Neural crest cell (in vitro differentiated cells): ENCODE data around the gene PRPF19. TPM values are rescaled to one million over a fixed set of nuclear protein-coding genes. Genes with fewer than 3 reads are reported as not detected.
A peak's percentile ranks its signal among the peaks of the same experiment; 100 is the strongest.

Experiments used
- DNase-seq: peaks from one replicate; pipeline ENCODE4 v3.0.0; 2021; ENCODE audit warnings: low read depth, mixed read lengths, low spot score
- H3K27ac Mint-ChIP-seq: one replicate; pipeline ENCODE4 v1.8.0; 2021; ENCODE audit warnings: mild to moderate bottlenecking, mixed read lengths; ENCODE audit not compliant: unreplicated experiment
- H3K27me3 Mint-ChIP-seq: 2 replicates; pipeline ENCODE4 v1.8.0; 2021; ENCODE audit warnings: low read depth, mild to moderate bottlenecking, mixed read lengths
- H3K36me3 Mint-ChIP-seq: 2 replicates; pipeline ENCODE4 v1.8.0; 2021; ENCODE audit warnings: low read depth, mild to moderate bottlenecking, mixed read lengths
- H3K4me1 Mint-ChIP-seq: 2 replicates; pipeline ENCODE4 v1.8.0; 2021; ENCODE audit warnings: mixed read lengths
- H3K4me3 Mint-ChIP-seq: one replicate; pipeline ENCODE4 v1.8.0; 2021; ENCODE audit warnings: mild to moderate bottlenecking, mixed read lengths
- H3K9me3 Mint-ChIP-seq: 2 replicates; pipeline ENCODE4 v1.8.0; 2021; ENCODE audit warnings: mixed read lengths
- CTCF ChIP-seq: fragments of 200-600 bp; sonication (generic); conservative IDR thresholded peaks from 2 replicates; pipeline ENCODE4 v1.5.0; 2021; ENCODE audit warnings: antibody characterized with exemption, mild to moderate bottlenecking
- total RNA-seq: library from RNA; stranded (reverse); gene quantifications from 2 replicates; pipeline ENCODE4 v1.2.1, GENCODE V29; 2021

Gene PRPF19
- total RNA-seq, 1 donor from 2014 or later, result 183 TPM

GRCh38 chr11:60870276-60870675, 36.1 kb downstream of the PRPF19 start:
- Mint-ChIP-seq H3K9me3 (no peaks in the 10 kb centered on the region), H3K27ac (no peak overlapping the region), H3K36me3 (no peaks in the 10 kb centered on the region), H3K4me1 (no peaks in the 10 kb centered on the region), H3K27me3 (no peaks in the 10 kb centered on the region), H3K4me3 (no peak overlapping the region)
- no peak for DNase-seq
- no peak for TF ChIP-seq CTCF

GRCh38 chr11:60869451-60869825, 36.9 kb downstream of the PRPF19 start:
- Mint-ChIP-seq H3K9me3 (no peaks in the 10 kb centered on the region), H3K27me3 (no peaks in the 10 kb centered on the region), H3K4me3 (no peak overlapping the region), H3K36me3 (no peaks in the 10 kb centered on the region), H3K27ac (peak overlapping the region; percentile 35), H3K4me1 (no peaks in the 10 kb centered on the region)
- no peak for TF ChIP-seq CTCF
- no peak for DNase-seq

- Mint-ChIP-seq H3K9me3 (no peaks in the 10 kb centered on the region), H3K27me3 (no peaks in the 10 kb centered on the region), H3K4me3 (no peak overlapping the region)
Measured at GRCh38 chr11:60868682-60869450, 37.5 kb downstream of the PRPF19 start.

GRCh38 chr11:60867871-60868681, 38.3 kb downstream of the PRPF19 start:
- TF ChIP-seq CTCF, result no peak
- Mint-ChIP-seq H3K9me3 (no peaks in the 10 kb centered on the region), H3K27me3 (no peaks in the 10 kb centered on the region), H3K4me3 (no peak overlapping the region), H3K36me3 (no peaks in the 10 kb centered on the region), H3K4me1 (no peaks in the 10 kb centered on the region), H3K27ac (no peak overlapping the region)
- DNase-seq, result no peak

More at GRCh38 chr11:60868682-60869450, 37.5 kb downstream of the PRPF19 start:
- no peaks in the 10 kb centered on the region for H3K36me3 Mint-ChIP-seq
- no peak overlapping the region for H3K27ac Mint-ChIP-seq
- no peaks in the 10 kb centered on the region for H3K4me1 Mint-ChIP-seq
- DNase-seq, result no peak
- no peak for TF ChIP-seq CTCF

- no peak for DNase-seq
- no peak for TF ChIP-seq CTCF
- Mint-ChIP-seq H3K4me3 (no peak within 1 kb of the TSS), H3K27ac (no peak within 1 kb of the TSS), H3K4me1 (no peaks in the 10 kb centered on the region), H3K27me3 (no peaks in the 10 kb centered on the region), H3K36me3 (no peaks in the 10 kb centered on the region), H3K9me3 (no peaks in the 10 kb centered on the region)
Measured at GRCh38 chr11:60866911-60867870, 39.2 kb downstream of the PRPF19 start, which contains the start of gene ZP1. Gene ZP1 (plus strand): TSS chr11:60867542. CDS start chr11:60867562, 20 bp downstream.
